OCI-LY3 (cell line): ENCODE data around the gene RNF186.
A peak's percentile ranks its signal among the peaks of the same experiment; 100 is the strongest.

Experiments used
- H2AFZ ChIP-seq: fragments of 200-600, 300-600 bp; shearing (Covaris generic); 2 replicates; pipeline ENCODE4 v1.6.0; 2014; ENCODE audit warnings: antibody characterized with exemption, low read depth, low read length
- H3K27ac ChIP-seq: fragments of 200-600, 300-600 bp; sonication (generic); 2 replicates; pipeline ENCODE4 v1.5.1; 2014; ENCODE audit warnings: mild to moderate bottlenecking, low read length, moderate library complexity, mixed read lengths
- H3K27me3 ChIP-seq: fragments of 200-600, 300-600 bp; sonication (generic); 2 replicates; pipeline ENCODE4 v1.6.1; 2014; ENCODE audit warnings: low read depth, low read length, mixed read lengths
- H3K36me3 ChIP-seq: fragments of 200-600, 300-600 bp; sonication (generic); replicated peaks from 2 replicates; pipeline ENCODE3; 2014; ENCODE audit warnings: low read depth, low read length, mixed read lengths
- H3K4me1 ChIP-seq: fragments of 300-600, 200-600 bp; sonication (generic); 2 replicates; pipeline ENCODE4 v1.6.1; 2014; ENCODE audit warnings: low read length, mixed read lengths
- H3K4me2 ChIP-seq: fragments of 200-600, 300-600 bp; sonication (generic); 2 replicates; pipeline ENCODE4 v1.6.1; 2014; ENCODE audit warnings: low read length, mixed read lengths
- H3K4me3 ChIP-seq: fragments of 300-600, 200-600 bp; sonication (generic); 2 replicates; pipeline ENCODE4 v1.5.1; 2014; ENCODE audit warnings: antibody characterized with exemption, mild to moderate bottlenecking, low read length, moderate library complexity
- H3K79me2 ChIP-seq: fragments of 300-600, 200-600 bp; shearing (Covaris generic); 2 replicates; pipeline ENCODE4 v1.6.1; 2014; ENCODE audit warnings: mild to moderate bottlenecking, low read length, mixed read lengths
- H3K9ac ChIP-seq: fragments of 300-600, 200-600 bp; shearing (Covaris generic); 2 replicates; pipeline ENCODE4 v1.6.0; 2014; ENCODE audit warnings: mild to moderate bottlenecking, low read length, moderate library complexity
- H3K9me3 ChIP-seq: fragments of 200-600, 300-600 bp; shearing (Covaris generic); 2 replicates; pipeline ENCODE4 v1.6.1; 2014; ENCODE audit warnings: low read length, mixed read lengths; ENCODE audit not compliant: insufficient read depth
- H4K20me1 ChIP-seq: fragments of 200-600, 300-600 bp; sonication (generic); 2 replicates; pipeline ENCODE4 v1.6.1; 2016; ENCODE audit warnings: low read length, mixed read lengths; ENCODE audit not compliant: insufficient read depth
- CTCF ChIP-seq: fragments of 200-600, 300-600 bp; sonication (generic); IDR thresholded peaks from 2 replicates; pipeline ENCODE4 v1.5.1; 2014; ENCODE audit warnings: antibody characterized with exemption, low read length, low read depth
- EZH2phosphoT487 ChIP-seq: fragments of 200-600 bp; shearing (Covaris generic); IDR thresholded peaks from 2 replicates; pipeline ENCODE4 v1.6.1; 2018; ENCODE audit warnings: antibody characterized with exemption, mixed run types, low read depth

RNF186 gene

GRCh38 chr1:19813643-19813960, 1.5 kb downstream of the RNF186 start:
- no peaks in the 10 kb centered on the region for H3K79me2 ChIP-seq
- H3K4me2 ChIP-seq = no peak overlapping the region
- no peak for TF ChIP-seq CTCF
- no peaks in the 10 kb centered on the region for H4K20me1 ChIP-seq
- no peaks in the 10 kb centered on the region for H3K36me3 ChIP-seq
- no peaks in the 10 kb centered on the region for H3K4me1 ChIP-seq
- no peak overlapping the region for H2AFZ ChIP-seq
- no peak overlapping the region for H3K27ac ChIP-seq
- no peaks in the 10 kb centered on the region for H3K9me3 ChIP-seq
- peaks cover 5% of the 10 kb centered on the region; the same call in 1 of the 2 replicates for H3K27me3 ChIP-seq
- no peak overlapping the region for H3K9ac ChIP-seq
- H3K4me3 ChIP-seq = no peak overlapping the region

GRCh38 chr1:19812875-19813642, 2.0 kb downstream of the RNF186 start:
- TF ChIP-seq CTCF = no peak
- no peak for TF ChIP-seq EZH2phosphoT487
- no peak overlapping the region for H3K27ac ChIP-seq
- no peaks in the 10 kb centered on the region for H3K36me3 ChIP-seq
- no peak overlapping the region for H2AFZ ChIP-seq
- no peaks in the 10 kb centered on the region for H4K20me1 ChIP-seq
- H3K4me2 ChIP-seq = no peak overlapping the region
- no peaks in the 10 kb centered on the region for H3K9me3 ChIP-seq
- peaks cover 5% of the 10 kb centered on the region; the same call in 1 of the 2 replicates for H3K27me3 ChIP-seq
- no peaks in the 10 kb centered on the region for H3K4me1 ChIP-seq
- no peak overlapping the region for H3K4me3 ChIP-seq
- no peak overlapping the region for H3K9ac ChIP-seq
- no peaks in the 10 kb centered on the region for H3K79me2 ChIP-seq

- Histone ChIP-seq H3K9ac (no peak overlapping the region), H4K20me1 (no peaks in the 10 kb centered on the region), H3K79me2 (no peaks in the 10 kb centered on the region), H3K27ac (no peak overlapping the region), H3K9me3 (no peaks in the 10 kb centered on the region), H2AFZ (no peak overlapping the region), H3K4me2 (no peak overlapping the region), H3K4me3 (no peak overlapping the region), H3K36me3 (no peaks in the 10 kb centered on the region), H3K4me1 (no peaks in the 10 kb centered on the region), H3K27me3 (peaks cover 5% of the 10 kb centered on the region; the same call in 1 of the 2 replicates)
- TF ChIP-seq CTCF = peak; percentile 47
- no peak for TF ChIP-seq EZH2phosphoT487
These were observed 3.8 kb downstream of the RNF186 start for GRCh38 chr1:19811206-19811851.

- Histone ChIP-seq H3K36me3 (no peaks in the 10 kb centered on the region), H3K4me2 (no peak overlapping the region), H3K9me3 (no peaks in the 10 kb centered on the region), H3K4me1 (no peaks in the 10 kb centered on the region), H3K27ac (no peak overlapping the region), H3K79me2 (no peaks in the 10 kb centered on the region), H3K9ac (no peak overlapping the region), H3K27me3 (peaks cover 5% of the 10 kb centered on the region; the same call in 1 of the 2 replicates), H4K20me1 (no peaks in the 10 kb centered on the region), H2AFZ (no peak overlapping the region), H3K4me3 (no peak overlapping the region)
- no peak for TF ChIP-seq EZH2phosphoT487
- TF ChIP-seq CTCF = no peak
These were observed 5.9 kb downstream of the RNF186 start for GRCh38 chr1:19809044-19809750.
